GM19099 (cell line): ENCODE results near the gene HDAC4.

Source experiments
- POLR2A ChIP-seq: IDR thresholded peaks from 3 replicates; pipeline ENCODE4 v1.6.1; 2011; ENCODE audit warnings: low read depth; ENCODE audit not compliant: insufficient read length; ENCODE audit errors: extremely low read depth

Gene HDAC4

DNA sequence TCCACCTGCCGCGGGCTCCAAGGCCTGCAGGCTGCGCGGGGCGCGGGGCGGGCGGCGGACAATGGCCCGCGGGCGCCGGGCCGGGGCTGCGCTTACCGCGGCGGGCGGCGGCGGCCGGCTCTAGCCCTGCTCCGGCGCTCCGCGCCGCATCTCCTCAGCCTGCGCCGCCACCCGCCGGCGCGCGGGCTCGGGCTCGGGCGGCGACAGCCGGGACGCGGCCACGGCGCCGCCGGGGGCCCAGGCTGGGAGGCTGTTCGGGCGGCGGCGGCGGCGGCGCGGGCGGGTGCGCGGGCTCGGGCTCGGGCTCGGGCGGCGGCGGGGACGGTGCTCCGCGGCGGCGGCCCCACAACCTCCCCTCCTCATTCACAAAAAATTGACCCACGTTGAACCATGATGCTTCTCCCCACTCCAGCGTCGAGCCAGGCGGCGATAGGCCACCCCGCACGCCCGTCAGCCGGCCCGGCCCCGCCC lies at the start of gene HDAC4:
Gene HDAC4, minus strand, starts transcription at position 425 of the 471 bp plus-strand sequence. CDS start 48,321 bp downstream, outside the sequence.
- no peak for TF ChIP-seq POLR2A

DNA sequence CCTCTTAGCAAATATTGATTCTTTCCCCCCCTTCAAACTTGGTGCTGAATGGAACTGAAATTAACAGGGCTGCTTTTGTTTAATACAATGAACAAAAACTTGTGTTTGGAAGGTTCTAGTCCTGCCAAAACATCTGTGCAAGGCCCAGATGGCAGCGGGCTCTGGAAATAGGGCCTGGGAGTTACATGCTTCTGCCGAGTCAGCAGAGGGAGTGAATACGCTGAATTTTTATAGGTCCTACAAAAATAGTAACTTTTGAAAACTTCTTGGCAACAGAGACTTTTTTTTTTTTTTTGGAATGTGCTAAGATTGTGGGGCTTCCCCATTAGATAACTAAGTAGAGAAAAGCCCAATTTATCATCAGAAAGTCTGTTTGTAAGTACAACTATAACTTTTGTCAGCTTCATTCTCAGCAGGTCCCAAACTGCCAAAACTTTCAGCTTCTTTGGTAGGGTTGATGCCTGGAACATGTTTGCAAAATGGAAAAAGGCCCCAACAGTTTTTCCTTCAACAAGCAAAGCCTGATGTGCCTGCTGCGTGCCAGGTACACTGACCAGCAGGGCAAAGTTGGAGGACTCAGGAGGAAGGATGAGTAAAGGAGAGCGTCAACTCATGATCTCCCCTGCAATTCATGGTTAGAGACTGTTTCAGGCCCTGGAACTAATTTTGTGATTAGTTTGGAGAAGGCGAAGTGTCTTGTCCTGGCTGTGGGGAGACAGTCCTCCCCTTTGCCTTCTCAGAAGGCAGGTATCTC lies 45.1 kb upstream of the HDAC4 start:
- TF ChIP-seq POLR2A: no peak

DNA sequence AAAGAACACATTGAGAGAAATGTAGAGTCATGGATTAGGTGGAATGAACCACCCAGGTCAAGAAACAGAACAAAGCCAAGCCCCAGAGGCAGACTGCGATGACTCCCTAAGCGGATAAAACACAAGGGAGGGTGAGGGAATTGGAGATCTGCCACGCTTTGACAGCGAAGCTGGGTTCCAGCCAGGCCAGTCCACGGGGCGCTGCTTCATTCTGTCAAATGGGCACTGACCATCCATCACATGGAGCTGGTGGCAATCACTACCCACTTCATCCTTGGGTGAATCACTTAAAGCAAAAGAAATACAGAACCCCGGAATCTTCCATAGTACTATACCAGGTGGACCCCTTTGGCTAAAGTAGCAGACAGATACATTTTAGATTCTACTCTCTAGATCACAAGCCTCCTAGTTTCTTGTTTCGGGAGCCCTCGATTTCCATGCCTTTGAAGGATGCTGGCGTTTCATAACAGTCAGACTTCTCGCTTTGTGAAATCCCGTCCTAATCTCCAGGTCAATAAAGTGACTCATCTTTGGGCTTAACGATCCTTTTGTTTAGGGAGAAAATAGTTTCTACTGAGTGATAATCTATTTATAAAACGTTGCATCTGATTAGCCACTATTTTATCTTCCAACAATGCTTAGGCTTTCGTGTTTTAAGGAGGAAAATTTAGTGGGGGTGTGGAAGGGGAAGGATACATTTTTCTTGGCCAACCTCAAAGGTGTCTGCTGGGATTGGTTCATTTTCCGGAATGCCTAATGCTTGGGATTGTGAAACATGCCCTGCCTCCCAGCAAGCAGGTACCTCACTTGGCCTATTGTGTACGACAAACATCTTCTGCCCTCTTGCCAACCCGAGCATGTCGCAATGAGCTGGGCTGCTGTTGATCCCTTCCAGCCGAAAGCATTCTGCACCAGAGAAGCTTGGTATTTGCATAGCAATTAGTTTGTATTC lies 44.1 kb upstream of the HDAC4 start:
- TF ChIP-seq POLR2A: no peak

DNA sequence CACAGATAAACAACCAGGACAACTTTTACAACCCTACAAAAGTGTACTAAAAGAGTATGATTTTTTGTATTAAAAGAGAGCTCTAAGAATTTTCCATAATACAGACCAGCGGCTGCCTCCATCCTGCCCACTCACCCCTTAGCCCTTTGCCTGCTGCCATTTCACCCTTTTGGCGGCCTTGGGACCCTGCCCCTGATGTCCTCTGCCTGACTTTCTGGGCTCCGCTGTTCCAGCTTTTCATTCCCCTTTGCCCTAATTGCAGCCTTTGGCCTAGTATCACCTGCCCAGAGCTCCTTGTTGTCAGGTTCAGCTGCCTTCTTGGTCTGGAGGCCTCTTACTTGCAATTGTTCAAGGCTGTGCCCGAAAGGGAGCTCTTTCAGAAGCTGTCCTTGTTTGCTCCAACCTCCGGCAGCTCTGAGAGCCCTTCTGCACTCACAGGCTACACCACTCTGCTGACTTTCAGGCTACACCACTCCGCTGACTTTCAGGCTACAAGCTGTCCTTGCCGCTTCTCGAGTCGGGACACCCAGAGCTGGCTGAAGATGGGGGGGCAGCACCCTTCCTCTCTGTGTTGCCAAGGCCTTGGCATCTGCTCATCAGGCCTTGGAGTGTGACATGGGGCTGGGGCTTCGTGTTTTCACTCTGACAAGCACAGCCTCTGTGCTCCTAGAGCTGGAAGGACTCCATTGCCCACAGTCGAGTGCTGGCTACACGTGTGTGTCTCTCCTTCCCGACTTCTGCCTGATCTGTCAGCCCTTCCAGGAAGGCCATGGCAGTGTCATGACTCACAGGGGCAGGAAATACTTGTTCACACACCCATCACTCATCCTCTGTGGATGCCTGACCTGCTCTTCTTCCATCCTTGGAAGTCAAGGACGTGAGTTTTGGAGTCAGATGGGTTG lies 43.1 kb upstream of the HDAC4 start:
- TF ChIP-seq POLR2A: no peak

DNA sequence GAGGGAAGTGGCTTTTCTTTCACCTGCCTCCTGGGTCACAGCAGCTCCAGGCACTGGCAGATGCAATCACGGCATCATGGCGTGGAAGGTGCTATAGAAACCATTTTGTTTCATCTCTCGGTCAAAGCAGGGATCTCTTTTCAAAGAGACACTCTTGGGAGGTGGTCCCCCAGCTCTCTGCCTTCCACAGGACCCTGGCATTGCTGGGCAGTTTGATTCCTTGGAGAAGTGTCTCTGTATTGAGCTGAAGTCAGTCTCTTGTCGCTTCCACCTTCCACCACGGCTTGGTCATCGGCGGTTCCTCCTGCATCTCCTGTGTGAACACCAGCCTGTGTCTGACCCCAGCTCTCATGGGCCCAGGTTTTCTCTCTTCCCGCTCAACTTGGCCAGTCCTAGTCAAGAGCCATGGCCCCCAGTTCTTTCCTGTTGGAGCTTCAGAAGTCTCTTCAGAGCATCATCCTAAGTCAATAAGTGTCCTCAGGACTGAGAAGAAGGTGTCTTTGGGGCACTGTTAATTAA lies 42.3 kb upstream of the HDAC4 start:
- no peak for TF ChIP-seq POLR2A

DNA sequence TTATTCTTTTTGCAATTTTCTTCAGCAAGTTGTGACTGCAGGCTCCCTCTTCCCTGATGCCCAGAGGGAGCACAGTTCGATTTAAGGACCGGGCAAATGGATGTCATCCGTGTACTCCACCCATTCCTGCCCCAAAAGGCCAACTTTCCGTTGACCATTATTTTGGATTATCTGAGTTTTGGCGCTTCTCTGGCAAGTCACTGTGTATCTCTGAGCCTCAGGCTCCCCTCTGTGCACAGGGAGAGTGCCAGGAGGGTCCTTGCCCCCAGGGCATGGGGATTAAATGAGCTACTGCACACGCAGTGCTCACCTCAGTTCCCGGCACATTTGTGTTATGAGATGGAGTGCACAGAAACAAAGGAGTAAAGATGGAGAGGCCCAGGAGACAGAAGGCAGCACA lies 41.4 kb upstream of the HDAC4 start:
- no peak for TF ChIP-seq POLR2A

DNA sequence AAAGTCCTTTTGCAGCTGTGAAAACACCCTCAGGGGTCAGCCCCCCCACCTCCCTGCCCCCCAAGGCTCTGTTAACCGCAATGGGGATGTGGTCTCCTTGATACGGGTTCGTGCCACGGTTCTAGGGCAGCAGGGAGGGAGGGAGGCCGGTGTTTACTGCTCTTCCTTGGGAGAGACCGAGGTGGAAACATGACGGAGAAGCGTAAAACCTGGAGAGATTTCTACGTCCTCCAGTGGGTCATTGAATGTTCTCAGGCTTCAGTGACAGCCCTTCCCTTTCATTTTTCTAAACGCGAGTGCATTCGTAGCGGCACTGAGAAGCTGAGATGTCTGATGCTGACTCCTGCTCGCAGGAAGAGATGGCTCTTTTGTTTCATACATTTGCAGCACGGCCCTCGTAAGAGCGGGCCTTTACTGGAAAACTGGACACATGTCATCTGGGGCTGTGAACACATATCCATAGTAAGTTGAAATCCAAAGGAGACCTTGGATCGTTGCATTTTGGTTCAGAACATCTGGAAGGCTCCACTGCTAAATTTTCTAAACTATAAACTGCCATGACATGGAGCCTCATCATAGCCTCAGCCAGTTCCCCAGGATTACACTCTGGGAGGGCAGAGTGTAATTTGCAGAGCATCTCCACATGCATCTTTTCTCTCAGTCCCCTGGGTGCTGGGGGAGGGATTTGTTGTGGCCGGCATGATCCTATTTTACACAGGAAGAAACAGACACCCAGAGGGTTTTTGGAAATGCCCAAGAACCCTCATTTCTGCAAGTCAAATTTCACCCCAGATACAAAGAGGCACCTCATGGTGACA lies 40.6 kb upstream of the HDAC4 start:
- no peak for TF ChIP-seq POLR2A

DNA sequence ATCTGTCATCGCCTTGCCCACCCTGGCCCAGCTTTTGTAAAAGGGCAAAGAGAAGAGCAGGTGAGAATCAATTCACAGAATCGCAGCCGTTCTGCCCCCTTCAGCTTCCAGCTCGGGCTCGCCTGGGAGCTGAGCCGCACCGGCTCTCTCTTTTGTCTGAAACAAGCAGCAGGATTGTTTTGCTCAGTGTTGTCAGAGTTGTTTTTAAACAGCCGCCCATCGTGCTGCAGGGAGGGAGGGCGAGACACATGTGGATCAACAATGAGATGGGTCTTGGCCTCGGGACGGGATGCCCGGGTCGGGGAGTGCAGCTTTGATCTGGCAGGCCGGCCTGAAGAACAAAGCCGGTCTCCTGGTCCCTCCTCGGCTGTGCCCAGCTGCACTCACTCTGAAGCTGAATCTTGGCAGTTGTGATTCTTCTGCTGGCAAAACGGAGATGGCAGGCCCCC lies 39.7 kb upstream of the HDAC4 start:
- TF ChIP-seq POLR2A: no peak

DNA sequence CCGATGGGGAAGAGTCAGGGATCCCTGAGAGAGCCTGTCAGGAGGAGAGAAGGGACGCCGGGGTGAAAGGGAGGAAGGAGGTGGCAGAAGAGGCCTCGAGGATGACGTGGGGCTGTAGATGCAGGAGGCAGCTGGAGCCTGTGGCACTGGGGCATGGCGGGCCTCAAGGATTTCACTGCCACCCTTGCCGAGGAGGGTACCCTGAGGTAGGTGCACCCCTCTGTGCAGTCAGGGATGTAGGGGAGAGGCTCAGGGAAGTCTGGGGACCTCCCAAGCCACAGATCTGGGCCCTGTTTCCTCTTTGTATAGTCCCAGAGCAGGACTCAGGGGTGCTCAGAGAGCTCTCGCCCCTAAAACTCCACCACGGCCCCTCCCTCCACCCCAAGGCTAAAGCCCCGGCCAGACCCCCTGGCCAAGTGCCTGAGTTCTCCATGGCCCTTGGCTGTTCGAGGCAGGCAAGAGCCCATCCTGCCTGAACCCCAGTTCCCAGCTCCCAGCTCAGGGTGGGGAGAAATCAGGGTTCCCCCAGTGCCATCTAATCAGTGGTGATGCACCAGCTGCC lies 39.0 kb upstream of the HDAC4 start:
- no peak for TF ChIP-seq POLR2A

DNA sequence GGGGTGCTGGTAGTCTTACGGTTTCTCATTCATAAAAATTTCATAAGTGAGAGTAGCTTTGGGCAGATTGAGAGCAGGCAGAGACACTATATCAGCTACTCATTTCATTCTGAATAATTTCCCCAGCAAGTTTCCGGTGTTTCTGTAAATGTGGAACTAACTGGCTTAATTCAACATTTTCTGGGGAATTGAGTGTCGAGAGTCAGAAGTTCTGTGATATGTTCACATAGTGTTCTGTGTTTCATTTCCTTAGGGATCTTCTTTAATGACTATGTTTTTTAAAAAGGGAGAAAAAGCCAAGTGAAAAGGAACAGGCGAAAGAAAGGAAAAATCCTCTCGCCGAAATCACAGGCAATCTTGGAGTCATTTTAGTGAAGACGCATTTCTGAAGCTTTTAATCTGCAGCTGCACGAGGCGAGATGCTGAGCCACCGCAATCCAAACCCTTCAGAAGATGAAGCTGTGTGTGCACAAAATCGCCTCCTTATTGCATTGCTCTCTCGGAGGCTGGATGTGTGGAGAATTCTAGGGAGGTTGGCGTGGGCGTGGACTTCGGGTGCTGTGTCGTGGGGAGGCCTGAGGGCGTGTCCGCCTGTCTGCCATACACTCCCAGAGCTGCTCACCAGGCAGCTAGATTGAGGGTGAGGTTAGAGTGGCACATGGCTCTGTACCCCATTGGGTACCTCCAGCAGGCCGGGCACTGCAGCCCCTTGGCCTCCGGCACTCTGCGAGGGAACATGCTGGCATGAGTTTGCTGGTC lies 38.4 kb upstream of the HDAC4 start:
- TF ChIP-seq POLR2A: no peak

DNA sequence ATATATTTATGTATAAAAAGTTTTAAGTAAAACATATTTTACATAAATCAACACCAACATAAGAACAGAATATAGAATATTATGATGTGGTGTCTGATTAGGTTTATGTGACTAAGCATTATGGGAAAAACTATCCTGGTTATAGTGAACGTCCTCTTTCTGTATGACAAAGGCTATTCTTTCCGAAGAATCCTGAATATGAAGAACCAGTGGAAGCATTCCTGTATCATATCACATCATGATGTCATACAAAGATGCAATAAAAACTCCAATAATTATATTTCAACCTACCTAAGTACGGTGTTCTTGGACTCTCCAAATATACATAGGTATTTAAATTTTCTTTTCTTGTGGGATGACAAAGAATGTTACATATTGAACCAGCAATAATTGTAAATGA lies 37.5 kb upstream of the HDAC4 start:
- no peak for TF ChIP-seq POLR2A

DNA sequence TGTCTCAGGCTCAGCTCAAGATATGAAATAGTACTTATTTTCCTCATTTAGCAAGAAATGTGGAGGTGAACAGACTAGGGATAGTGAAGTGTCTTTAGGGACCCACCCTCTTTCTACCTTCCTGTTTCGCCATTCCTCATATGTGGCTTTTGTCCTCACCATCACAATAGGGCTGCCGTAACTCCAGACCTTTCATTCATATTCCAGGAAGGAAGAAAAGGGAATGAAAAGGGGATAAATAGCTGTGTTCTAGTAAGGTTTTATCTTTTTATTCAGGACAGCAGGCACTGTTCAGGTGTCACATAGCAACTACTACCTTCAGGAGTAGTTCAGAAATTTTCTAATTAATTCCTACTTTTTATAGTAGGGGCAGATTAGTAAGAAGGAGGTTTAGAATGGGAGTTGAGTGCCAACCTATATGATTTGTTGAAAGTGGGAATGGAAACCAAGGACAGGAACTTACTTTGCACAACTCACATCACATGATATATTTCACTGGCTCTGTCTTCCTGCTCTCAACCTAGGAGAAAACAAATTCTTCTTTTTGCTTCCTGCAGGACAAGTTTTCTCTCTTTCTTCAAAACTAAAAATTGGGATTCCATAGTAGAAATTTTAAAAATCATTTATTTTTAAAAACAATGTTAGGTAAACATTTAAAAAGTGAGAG lies 36.0 kb upstream of the HDAC4 start:
- TF ChIP-seq POLR2A: no peak
